ENCODE data around the gene FBLN2. TPM values are rescaled to one million over a fixed set of nuclear protein-coding genes. Genes with fewer than 3 reads are reported as not detected.

FBLN2 gene
- total RNA-seq, 1 experiment from 2014 or later = 0.39 TPM

- ChIA-PET POLR2A (no interaction called here), RAD21 (ENCODE audit: low non-redundant PET in 1 of 2, low total read pairs in 2 of 2, uncharacterized antibody in 2 of 2, unreplicated experiment in 2 of 2) (no interaction called here), CTCF (no interaction called here)
- ATAC-seq (no peak), DNase-seq (ENCODE audit: low read depth, low spot score) (no peak)
- no peak overlapping the region for H3K27ac ChIP-seq (ENCODE audit: low read depth, low read length)
- intact Hi-C loops (cut with micrococcal nuclease) = no loop called here
- H3K9me2 ChIP-seq (ENCODE audit: insufficient read depth) = no peaks in the 10 kb centered on the region
- peaks cover 0 to 7% of the 10 kb centered on the region in 2 experiments; a peak in 1 of 4 replicates for H3K4me1 ChIP-seq (ENCODE audit: control insufficient read depth in 1 of 2, insufficient read depth in 2 of 2, low read length in 2 of 2)
- H3K4me2 ChIP-seq (ENCODE audit: low read length) = no peak overlapping the region
- H3K27me3 ChIP-seq (ENCODE audit: insufficient read depth, low read length) = no peaks in the 10 kb centered on the region
- no peaks in the 10 kb centered on the region for H4K20me1 ChIP-seq (ENCODE audit: insufficient read depth)
- H3K4me3 ChIP-seq (replicated peaks in 1 of 2; ENCODE audit: low read depth in 1 of 2, low read length in 2 of 2) = no peak overlapping the region
- no peak overlapping the region for H3K9ac ChIP-seq (ENCODE audit: low read length)
- H3K9me3 ChIP-seq (ENCODE audit: control insufficient read depth in 1 of 2, insufficient read depth in 1 of 2, low read depth in 1 of 2, low read length in 2 of 2) = no peaks in the 10 kb centered on the region
- H2AFZ ChIP-seq (ENCODE audit: low read depth, low read length, poor library complexity, severe bottlenecking) = no peak overlapping the region
- no peak for TF ChIP-seq CBX3 (IDR thresholded peaks at IDR 0.05; ENCODE audit: low read depth)
- no peak for TF ChIP-seq JUND (IDR thresholded peaks at IDR 0.05)
- no peak for TF ChIP-seq TCF7L2 (IDR thresholded peaks at IDR 0.05; ENCODE audit: borderline replicate concordance, extremely low read depth, insufficient read depth, insufficient read length)
- TF ChIP-seq POLR2AphosphoS5 (IDR thresholded peaks at IDR 0.05; ENCODE audit: low read depth, low read length) = no peak
- no peak for TF ChIP-seq MAX (IDR thresholded peaks at IDR 0.05)
- TF ChIP-seq ZFX (IDR thresholded peaks at IDR 0.05) = no peak
- TF ChIP-seq FOSL1 (IDR thresholded peaks at IDR 0.05; ENCODE audit: low read depth) = no peak
- no peak for TF ChIP-seq EZH2 (IDR thresholded peaks at IDR 0.05)
- no peak for TF ChIP-seq ZNF274 (IDR thresholded peaks at IDR 0.05; ENCODE audit: low read depth, low read length)
- no peak for TF ChIP-seq POLR2A (IDR thresholded peaks at IDR 0.05; ENCODE audit: borderline replicate concordance, extremely low read depth, insufficient read depth, insufficient read length)
- no peak for TF ChIP-seq CTCF (IDR thresholded peaks at IDR 0.05 in 2 of 3, conservative IDR thresholded peaks at IDR 0.05 in 1 of 3; ENCODE audit: borderline replicate concordance in 1 of 3, insufficient read depth in 1 of 3, low read depth in 2 of 3, low read length in 2 of 3)
- no peak for TF ChIP-seq SP1 (IDR thresholded peaks at IDR 0.05; ENCODE audit: low read depth)
- TF ChIP-seq EZH2phosphoT487 (IDR thresholded peaks at IDR 0.05; ENCODE audit: borderline replicate concordance) = no peak
- TF ChIP-seq EGR1 (IDR thresholded peaks at IDR 0.05; ENCODE audit: low read depth) = no peak
- TF ChIP-seq REST (IDR thresholded peaks at IDR 0.05; ENCODE audit: low read depth) = no peak
- no peak for TF ChIP-seq ZBTB33 (IDR thresholded peaks at IDR 0.05; ENCODE audit: extremely low read depth, insufficient replicate concordance, low read length)
- TF ChIP-seq ATF3 (IDR thresholded peaks at IDR 0.05) = no peak
- TF ChIP-seq YY1 (IDR thresholded peaks at IDR 0.05; ENCODE audit: extremely low read depth, insufficient replicate concordance, low read depth, low read length) = no peak
- no peak for TF ChIP-seq SIN3A (IDR thresholded peaks at IDR 0.05; ENCODE audit: low read depth)
- TF ChIP-seq ELF1 (IDR thresholded peaks at IDR 0.05; ENCODE audit: borderline replicate concordance, low read depth) = no peak
- no TSS peak for BruUV-seq (replicated peaks)
- H3K79me2 ChIP-seq (ENCODE audit: insufficient read depth, low read length) = no peaks in the 10 kb centered on the region
- no peaks in the 10 kb centered on the region for H3K36me3 ChIP-seq (ENCODE audit: control insufficient read depth in 1 of 2, insufficient read depth in 2 of 2, low read length in 2 of 2)
These were observed 15.0 kb downstream of the FBLN2 start for GRCh38 chr3:13563911-13564310.

All from HCT116 (cell line).